Parathyroid adenoma (tissue), 2 donors: Measurements from ENCODE around the gene OLFML1.
A peak's percentile ranks its signal among the peaks of the same experiment; 100 is the strongest.

Source experiments
- H2AFZ ChIP-seq: fragments of 300-600 bp; sonication (generic); one replicate; pipeline ENCODE4 v1.7.0; 2017; ENCODE audit warnings: antibody characterized with exemption, mild to moderate bottlenecking
- H3K27ac ChIP-seq: fragments of 300-600 bp; sonication (generic); one replicate; pipeline ENCODE4 v1.7.0; 2017
- H3K27me3 ChIP-seq: fragments of 300-600 bp; sonication (generic); one replicate; pipeline ENCODE4 v1.7.0; 2017; ENCODE audit warnings: low read length; ENCODE audit not compliant: control insufficient read depth, insufficient read depth
- H3K36me3 ChIP-seq: fragments of 300-600 bp; sonication (generic); one replicate; pipeline ENCODE4 v1.7.0; 2017; ENCODE audit warnings: low read length; ENCODE audit not compliant: control insufficient read depth, insufficient read depth
- H3K4me1 ChIP-seq: fragments of 300-600 bp; sonication (generic); one replicate; pipeline ENCODE4 v1.7.0; 2017; ENCODE audit warnings: control low read depth
- H3K4me2 ChIP-seq: fragments of 300-600 bp; sonication (generic); one replicate; pipeline ENCODE4 v1.7.0; 2017; ENCODE audit warnings: low read length
- H3K4me3 ChIP-seq: fragments of 300-600 bp; sonication (generic); one replicate; pipeline ENCODE4 v1.7.0; 2017; ENCODE audit warnings: low read depth, low read length
- H3K79me2 ChIP-seq: fragments of 300-600 bp; sonication (generic); one replicate; pipeline ENCODE4 v1.7.0; 2017; ENCODE audit warnings: control low read depth
- H3K9ac ChIP-seq: fragments of 300-600 bp; sonication (generic); one replicate; pipeline ENCODE4 v1.7.0; 2017; ENCODE audit warnings: mild to moderate bottlenecking
- H3K9me3 ChIP-seq: fragments of 300-600 bp; sonication (generic); one replicate; pipeline ENCODE4 v1.7.0; 2017; ENCODE audit warnings: low read length; ENCODE audit not compliant: control insufficient read depth
- CTCF ChIP-seq: fragments of 300-600 bp; sonication (generic); IDR thresholded peaks from one replicate; pipeline ENCODE4 v1.7.0; 2017; ENCODE audit warnings: antibody characterized with exemption, mild to moderate bottlenecking
- donor health status: primary hyperparathyroidism.

The OLFML1 gene

GRCh38 chr11:7509966-7510365 is 24.7 kb downstream of the OLFML1 start:
- peaks cover 3% of the 10 kb centered on the region for H3K79me2 ChIP-seq
- no peak overlapping the region for H2AFZ ChIP-seq
- no peak overlapping the region for H3K4me3 ChIP-seq
- no peaks in the 10 kb centered on the region for H3K9me3 ChIP-seq
- TF ChIP-seq CTCF: no peak
- no peak overlapping the region for H3K4me2 ChIP-seq
- H3K27me3 ChIP-seq: no peaks in the 10 kb centered on the region
- no peaks in the 10 kb centered on the region for H3K36me3 ChIP-seq
- no peak overlapping the region for H3K27ac ChIP-seq
- peaks cover 18% of the 10 kb centered on the region for H3K4me1 ChIP-seq
- no peak overlapping the region for H3K9ac ChIP-seq

- no peak overlapping the region for H3K4me3 ChIP-seq
- H3K4me2 ChIP-seq: no peak overlapping the region
- no peak overlapping the region for H3K9ac ChIP-seq
- no peak for TF ChIP-seq CTCF
- H3K4me1 ChIP-seq: peaks cover 18% of the 10 kb centered on the region
- no peaks in the 10 kb centered on the region for H3K27me3 ChIP-seq
- H3K9me3 ChIP-seq: no peaks in the 10 kb centered on the region
- H3K79me2 ChIP-seq: no peaks in the 10 kb centered on the region
- peak overlapping the region; percentile 6 for H2AFZ ChIP-seq
- H3K27ac ChIP-seq: peak overlapping the region; percentile 98
- H3K36me3 ChIP-seq: no peaks in the 10 kb centered on the region
Observed at GRCh38 chr11:7511401-7511800, 26.1 kb downstream of the OLFML1 start.

GRCh38 chr11:7512525-7513233 is 27.4 kb downstream of the OLFML1 start:
- Histone ChIP-seq H3K4me1 (peaks cover 18% of the 10 kb centered on the region), H3K27ac (peak overlapping the region; percentile 98), H3K9me3 (no peaks in the 10 kb centered on the region), H3K27me3 (no peaks in the 10 kb centered on the region), H3K36me3 (no peaks in the 10 kb centered on the region), H2AFZ (peak overlapping the region; percentile 90), H3K4me2 (peak overlapping the region; percentile 97), H3K4me3 (peak overlapping the region; percentile 68), H3K79me2 (no peaks in the 10 kb centered on the region), H3K9ac (no peak overlapping the region)
- no peak for TF ChIP-seq CTCF

GRCh38 chr11:7513234-7514098 is 28.2 kb downstream of the OLFML1 start, which contains the start of gene PPFIBP2:
Gene PPFIBP2 (plus strand): TSS chr11:7513999. CDS start chr11:7549476, 35,477 bp downstream.
- no peaks in the 10 kb centered on the region for H3K27me3 ChIP-seq
- no peaks in the 10 kb centered on the region for H3K9me3 ChIP-seq
- H3K4me1 ChIP-seq: peaks cover 18% of the 10 kb centered on the region
- H3K27ac ChIP-seq: peak within 1 kb of the TSS; percentile 98
- peak; percentile 51 for TF ChIP-seq CTCF
- peak within 1 kb of the TSS; percentile 68 for H3K4me3 ChIP-seq
- no peaks in the 10 kb centered on the region for H3K36me3 ChIP-seq
- peak within 1 kb of the TSS; percentile 90 for H2AFZ ChIP-seq
- H3K9ac ChIP-seq: peak within 1 kb of the TSS; percentile 46
- H3K79me2 ChIP-seq: no peaks in the 10 kb centered on the region
- H3K4me2 ChIP-seq: peak within 1 kb of the TSS; percentile 97
